SK-N-SH treated with all-trans-retinoic acid at 6 μM for 48 hours (cell line): ENCODE results near the gene ROCK1.

Experiments used
- ESRRG ChIP-seq: fragments of 250-450 bp; sonication (Bioruptor Pico); IDR thresholded peaks from 2 replicates; pipeline ENCODE4 v1.6.1; 2021; ENCODE audit warnings: mild to moderate bottlenecking
- TCF4 ChIP-seq: fragments of 250-450 bp; sonication (Bioruptor Pico); IDR thresholded peaks from 2 replicates; pipeline ENCODE4 v1.8.0; 2021; ENCODE audit warnings: mild to moderate bottlenecking, moderate library complexity, borderline replicate concordance
- ZFP30 ChIP-seq: fragments of 450-650 bp; formaldehyde crosslinking; IDR thresholded peaks from 2 replicates; pipeline ENCODE4 v1.5.0; 2022; ENCODE audit warnings: mild to moderate bottlenecking, moderate library complexity
- ZNF70 ChIP-seq: fragments of 450-650 bp; formaldehyde crosslinking; IDR thresholded peaks from 2 replicates; pipeline ENCODE4 v1.5.0; 2020; ENCODE audit warnings: mild to moderate bottlenecking, moderate library complexity

GRCh38 chr18:21093133-21093532 lies 18.5 kb downstream of the ROCK1 start:
- TF ChIP-seq TCF4 (CRISPR knock-in tag) (no peak), ZNF70 (no peak), ZFP30 (CRISPR knock-in tag) (no peak), ESRRG (CRISPR knock-in tag) (no peak)
